Tibial nerve (tissue), 4 donors: ENCODE measurements around the gene PXMP4.

Experiments
- CTCF ChIP-seq, 5 experiments: fragments of 200-600 bp in 3 of 5; fragments of 450-650 bp in 2 of 5; sonication (generic) in 3 of 5; IDR thresholded peaks; one replicate each; pipeline ENCODE4 v1.5.1; 2016 to 2019; ENCODE audit warnings: antibody characterized with exemption in 5 of 5, mild to moderate bottlenecking in 3 of 5, moderate library complexity in 2 of 5
- EP300 ChIP-seq, 2 donors: sonication (generic); formaldehyde crosslinking; IDR thresholded peaks; one replicate each; pipeline ENCODE4 v1.6.1; 2017; ENCODE audit warnings: antibody characterized with exemption in 2 of 2, mild to moderate bottlenecking in 1 of 2
- POLR2A ChIP-seq, 2 donors: fragments of 450-650 bp; IDR thresholded peaks; one replicate each; pipeline ENCODE4 v1.6.1; 2017; ENCODE audit warnings: antibody characterized with exemption in 2 of 2, mild to moderate bottlenecking in 2 of 2, moderate library complexity in 2 of 2

GRCh38 chr20:33686984-33687366 is 33.1 kb downstream of the PXMP4 start:
- TF ChIP-seq CTCF (IDR thresholded peaks at IDR 0.05), result no peak
- no peak for TF ChIP-seq POLR2A (IDR thresholded peaks at IDR 0.05)
- TF ChIP-seq EP300 (IDR thresholded peaks at IDR 0.05), result no peak
